K562 (cell line): ENCODE results near the gene REEP2. TPM values are rescaled to one million over a fixed set of nuclear protein-coding genes. Genes with fewer than 3 reads are reported as not detected.

Experiments
- REST ChIP-seq, 2 experiments: fragments of 450-650 bp; formaldehyde crosslinking in 1 of 2; IDR thresholded peaks; 2 replicates each; pipeline versions ENCODE4 v1.4.0 to v1.6.1; 2014 to 2020; ENCODE audit warnings: mild to moderate bottlenecking in 2 of 2, borderline replicate concordance in 1 of 2, low read depth in 1 of 2
- polyA plus RNA-seq, 8 experiments: library from polyadenylated mRNA; depleted of rRNA in 4 of 8; stranded (reverse) in 5 of 8; unstranded in 3 of 8; fragments of >200 nt; fragmentation: Nextera tagmentation in 2 of 8; fragmentation: Illumina TruSeq in 1 of 8; extraction: Ambion mirVana in 2 of 8; extraction: Trizol in 1 of 8; gene quantifications; 2 replicates each; pipeline versions ENCODE4 v1.2.1 to v1.2.3, GENCODE V29; 2011 to 2014; ENCODE audit warnings: inconsistent platforms in 1 of 8, missing spikeins in 1 of 8
- total RNA-seq, 7 experiments: library from RNA; depleted of rRNA in 6 of 7; stranded (reverse); fragments of >200 nt in 6 of 7; fragmentation: Illumina TruSeq in 2 of 7; extraction: Trizol in 2 of 7; gene quantifications; 2 replicates each; pipeline versions ENCODE4 v1.2.1 to v1.2.3, GENCODE V29; 2011 to 2021; ENCODE audit warnings: low replicate concordance in 1 of 7

Gene REEP2
- total and polyA plus RNA-seq, 9 of the 15 experiments (the other 6 are each of a cell fraction or from before 2014, with no cell fraction given): 0.03 to 1.1 (median 0.12) TPM; not detected in 1

GRCh38 chr5:138491669-138492559 is 53.1 kb downstream of the REEP2 start (continued):
- TF ChIP-seq REST (IDR thresholded peaks at IDR 0.05; ENCODE audit: borderline replicate concordance) (no peak), REST (CRISPR knock-in tag; IDR thresholded peaks at IDR 0.05; ENCODE audit: low read depth) (0 out of 2 replicates have a peak, but pooled peaks have one; percentile 24)
- TF ChIP-seq, all 486 proteins: peak for 58
